HEK293T (cell line): ENCODE measurements around the gene KRT32.

Source experiments
- ELF4 ChIP-seq: fragments of 450-650 bp; IDR thresholded peaks from 2 replicates; pipeline ENCODE4 v1.6.1; 2017; ENCODE audit warnings: antibody characterized with exemption
- PKNOX1 ChIP-seq: fragments of 450-650 bp; IDR thresholded peaks from 2 replicates; pipeline ENCODE4 v1.6.1; 2016
- SUZ12 ChIP-seq: fragments of 450-650 bp; IDR thresholded peaks from 2 replicates; pipeline ENCODE4 v1.6.1; 2016; ENCODE audit warnings: mild to moderate bottlenecking

DNA sequence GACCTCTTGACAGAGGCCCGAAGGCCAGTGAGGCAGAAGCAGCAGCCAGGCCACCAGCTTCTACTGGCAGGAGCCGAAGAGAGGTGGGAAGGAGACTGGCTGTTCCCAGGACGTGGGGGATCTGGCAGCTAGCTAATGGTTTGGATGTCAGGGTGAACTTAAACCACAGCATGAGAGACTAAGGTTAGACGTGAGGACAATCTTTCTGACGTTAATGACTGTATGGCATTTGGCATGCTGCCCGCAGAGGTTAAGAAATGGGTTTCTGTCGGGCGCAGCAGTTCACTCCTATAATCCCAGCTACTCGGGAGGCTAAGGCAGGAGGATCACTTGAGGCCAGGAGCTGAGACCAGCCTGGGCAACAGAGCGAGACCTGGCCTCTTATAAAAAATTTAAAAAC is 44.5 kb upstream of the KRT32 start:
- TF ChIP-seq PKNOX1, result no peak
- TF ChIP-seq SUZ12, result no peak
- no peak for TF ChIP-seq ELF4
